GM13976 (cell line): ENCODE results near the gene SLC16A6.
"Not testable (repeated sequence)": the region's sequence is repeated elsewhere in the genome, so short reads cannot be mapped to it uniquely, and the experiment has no call there.

ENCODE experiments used
- DNase-seq: peaks from one replicate; pipeline ENCODE4 v3.0.0; 2012; ENCODE audit warnings: low spot score
- in situ Hi-C: fragments of 300-500 bp; cut with MboI; formaldehyde crosslinking; loops from one replicate; pipeline ENCODE4 v1.12.0; 2022; ENCODE audit warnings: low sequenced_read_pairs, mixed read lengths, inconsistent platforms; ENCODE audit not compliant: unreplicated experiment
- TF ChIP-seq, protein P1 (sequence below): IDR thresholded peaks from 2 replicates; pipeline ENCODE4 v1.5.1; 2012; ENCODE audit warnings: borderline replicate concordance, mild to moderate bottlenecking; ENCODE audit not compliant: insufficient read depth; ENCODE audit errors: extremely low read depth, missing control alignments, control extremely low read depth

The SLC16A6 gene, protein sequence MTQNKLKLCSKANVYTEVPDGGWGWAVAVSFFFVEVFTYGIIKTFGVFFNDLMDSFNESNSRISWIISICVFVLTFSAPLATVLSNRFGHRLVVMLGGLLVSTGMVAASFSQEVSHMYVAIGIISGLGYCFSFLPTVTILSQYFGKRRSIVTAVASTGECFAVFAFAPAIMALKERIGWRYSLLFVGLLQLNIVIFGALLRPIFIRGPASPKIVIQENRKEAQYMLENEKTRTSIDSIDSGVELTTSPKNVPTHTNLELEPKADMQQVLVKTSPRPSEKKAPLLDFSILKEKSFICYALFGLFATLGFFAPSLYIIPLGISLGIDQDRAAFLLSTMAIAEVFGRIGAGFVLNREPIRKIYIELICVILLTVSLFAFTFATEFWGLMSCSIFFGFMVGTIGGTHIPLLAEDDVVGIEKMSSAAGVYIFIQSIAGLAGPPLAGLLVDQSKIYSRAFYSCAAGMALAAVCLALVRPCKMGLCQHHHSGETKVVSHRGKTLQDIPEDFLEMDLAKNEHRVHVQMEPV

GRCh38 chr17:68290955-68291835, at the start of gene SLC16A6, which contains the start of gene ARSG:
Gene SLC16A6 (minus strand): TSS chr17:68291127. CDS start chr17:68278320, 12,807 bp downstream.
Gene ARSG (plus strand): TSS chr17:68291495. CDS start chr17:68307494, 15,999 bp downstream.
- peak; percentile 90 for DNase-seq
- TF ChIP-seq, protein P1, sequence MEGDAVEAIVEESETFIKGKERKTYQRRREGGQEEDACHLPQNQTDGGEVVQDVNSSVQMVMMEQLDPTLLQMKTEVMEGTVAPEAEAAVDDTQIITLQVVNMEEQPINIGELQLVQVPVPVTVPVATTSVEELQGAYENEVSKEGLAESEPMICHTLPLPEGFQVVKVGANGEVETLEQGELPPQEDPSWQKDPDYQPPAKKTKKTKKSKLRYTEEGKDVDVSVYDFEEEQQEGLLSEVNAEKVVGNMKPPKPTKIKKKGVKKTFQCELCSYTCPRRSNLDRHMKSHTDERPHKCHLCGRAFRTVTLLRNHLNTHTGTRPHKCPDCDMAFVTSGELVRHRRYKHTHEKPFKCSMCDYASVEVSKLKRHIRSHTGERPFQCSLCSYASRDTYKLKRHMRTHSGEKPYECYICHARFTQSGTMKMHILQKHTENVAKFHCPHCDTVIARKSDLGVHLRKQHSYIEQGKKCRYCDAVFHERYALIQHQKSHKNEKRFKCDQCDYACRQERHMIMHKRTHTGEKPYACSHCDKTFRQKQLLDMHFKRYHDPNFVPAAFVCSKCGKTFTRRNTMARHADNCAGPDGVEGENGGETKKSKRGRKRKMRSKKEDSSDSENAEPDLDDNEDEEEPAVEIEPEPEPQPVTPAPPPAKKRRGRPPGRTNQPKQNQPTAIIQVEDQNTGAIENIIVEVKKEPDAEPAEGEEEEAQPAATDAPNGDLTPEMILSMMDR = no peak
- in situ Hi-C loops = no loop called here

DNA sequence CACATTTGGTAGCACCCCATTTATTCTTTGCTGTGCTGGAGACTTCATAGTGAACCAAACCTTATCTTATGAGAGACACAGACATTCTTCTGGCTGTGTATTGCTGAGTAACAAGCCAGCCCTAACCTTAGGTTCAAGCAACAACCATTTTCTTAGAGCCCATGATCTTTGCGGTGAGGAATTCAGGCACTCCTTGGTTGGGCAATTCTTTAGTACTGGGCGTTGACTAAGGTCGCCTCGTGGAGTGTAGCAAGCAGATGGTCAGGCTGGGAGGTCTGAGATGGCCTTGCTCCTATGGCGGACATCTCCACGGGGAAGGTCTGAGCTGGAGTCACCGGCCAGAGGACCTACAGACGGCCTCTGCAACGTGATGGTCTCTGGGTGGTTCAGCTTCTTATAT, 43.5 kb upstream of the SLC16A6 start:
- in situ Hi-C loops = no loop called here
- TF ChIP-seq, protein P1 = no peak
- no peak for DNase-seq

GRCh38 chr17:68331932-68332331, 41.0 kb upstream of the SLC16A6 start:
- in situ Hi-C loops, DNase-seq: not testable (repeated sequence)

DNA sequence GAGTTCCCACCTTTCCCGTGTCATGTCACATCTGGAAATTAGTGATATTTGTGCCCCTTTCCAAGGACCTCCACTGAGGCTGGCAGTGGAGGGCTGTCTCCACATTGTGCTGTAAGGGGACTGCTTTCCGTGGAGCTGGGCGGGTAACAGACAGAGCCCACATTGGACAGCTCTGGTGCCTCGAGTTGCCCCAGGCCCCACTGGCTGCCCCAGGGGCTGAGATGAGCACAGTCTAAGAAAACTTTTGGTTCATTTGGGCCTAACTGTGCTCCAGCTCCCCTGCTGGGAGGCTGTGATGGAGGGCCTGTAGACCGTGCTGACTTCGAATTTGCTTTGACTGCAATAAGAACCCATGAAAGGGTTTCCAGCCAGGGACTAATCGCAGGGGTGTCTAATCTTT, 38.4 kb upstream of the SLC16A6 start:
- in situ Hi-C loops = no loop called here
- DNase-seq = no peak
- TF ChIP-seq, protein P1 = no peak

DNA sequence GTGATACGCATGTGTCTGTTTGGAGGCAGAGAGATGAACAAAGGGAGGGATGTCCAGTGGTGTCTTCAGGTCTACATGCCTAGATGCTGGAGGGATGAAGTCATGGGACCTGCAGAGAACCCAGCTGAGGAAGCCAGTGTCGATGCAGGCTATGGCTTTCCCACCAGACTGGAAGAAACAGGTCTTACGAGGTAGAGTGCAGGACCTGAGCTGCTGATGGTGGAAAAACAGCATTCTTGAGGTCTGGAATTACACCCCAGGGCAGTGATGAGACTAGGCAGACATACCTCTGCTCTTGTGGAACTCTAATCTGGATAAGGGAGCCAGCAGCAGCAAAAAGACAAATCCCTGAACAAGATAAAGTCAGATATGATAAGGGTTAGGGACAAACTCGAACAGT, 37.7 kb upstream of the SLC16A6 start:
- TF ChIP-seq, protein P1 = no peak
- in situ Hi-C loops = no loop called here
- DNase-seq = no peak

DNA sequence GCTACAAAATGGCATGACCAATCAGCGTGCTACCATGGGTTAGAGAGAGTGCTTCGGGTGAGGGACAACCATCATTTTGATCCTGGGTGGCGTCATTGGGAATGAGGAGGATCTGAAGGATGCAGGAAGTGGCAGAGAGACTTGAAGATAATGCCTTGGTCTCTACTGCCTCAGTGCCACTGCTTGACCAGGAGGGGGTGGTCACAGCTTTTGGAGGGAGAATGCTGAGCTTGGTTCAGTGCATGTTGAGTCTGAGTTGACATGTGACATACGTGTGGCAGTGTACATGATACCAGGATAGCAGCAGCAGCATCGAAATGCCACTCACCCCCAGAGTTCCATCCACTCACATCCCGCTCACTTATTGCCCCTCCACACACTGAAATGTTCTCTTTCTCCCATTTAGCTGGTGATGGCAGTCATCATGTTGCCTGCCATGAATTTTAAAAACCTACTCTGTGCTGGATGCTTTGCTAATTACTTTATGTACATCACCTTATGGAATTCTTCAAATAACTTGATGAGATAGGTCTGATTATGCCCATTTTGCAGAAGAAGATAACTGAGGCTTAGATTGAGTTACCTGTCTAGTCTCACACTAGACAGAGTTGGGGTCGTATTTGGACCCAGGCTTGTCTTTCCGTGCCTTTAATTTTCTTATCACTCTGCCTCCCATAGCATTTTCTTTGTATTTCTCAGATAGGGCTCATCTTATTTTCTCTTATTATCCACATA, 37.1 kb upstream of the SLC16A6 start:
- DNase-seq = no peak

More for the DNA sequence above, 37.1 kb upstream of the SLC16A6 start:
- in situ Hi-C loops = no loop called here
- TF ChIP-seq, protein P1 = no peak
